Endometrial microvascular endothelial cells (primary cell): ENCODE results near the gene HAUS7. TPM values are rescaled to one million over a fixed set of nuclear protein-coding genes. Genes with fewer than 3 reads are reported as not detected.

Source experiments
- in situ Hi-C: cut with HindIII; loops from 2 replicates; pipeline ENCODE4 v1.10.0; 2017; ENCODE audit warnings: low sequenced_read_pairs, low pct_unique_long_range_greater_than_20kb; ENCODE audit errors: inconsistent ontology term
- total RNA-seq: library from RNA; depleted of rRNA; stranded (reverse); fragments of >200 nt; gene quantifications from one replicate; pipeline ENCODE4 v1.2.3, GENCODE V29; 2015; ENCODE audit errors: inconsistent ontology term

Gene HAUS7
- total RNA-seq, 1 donor from 2014 or later: 39.3 TPM

DNA sequence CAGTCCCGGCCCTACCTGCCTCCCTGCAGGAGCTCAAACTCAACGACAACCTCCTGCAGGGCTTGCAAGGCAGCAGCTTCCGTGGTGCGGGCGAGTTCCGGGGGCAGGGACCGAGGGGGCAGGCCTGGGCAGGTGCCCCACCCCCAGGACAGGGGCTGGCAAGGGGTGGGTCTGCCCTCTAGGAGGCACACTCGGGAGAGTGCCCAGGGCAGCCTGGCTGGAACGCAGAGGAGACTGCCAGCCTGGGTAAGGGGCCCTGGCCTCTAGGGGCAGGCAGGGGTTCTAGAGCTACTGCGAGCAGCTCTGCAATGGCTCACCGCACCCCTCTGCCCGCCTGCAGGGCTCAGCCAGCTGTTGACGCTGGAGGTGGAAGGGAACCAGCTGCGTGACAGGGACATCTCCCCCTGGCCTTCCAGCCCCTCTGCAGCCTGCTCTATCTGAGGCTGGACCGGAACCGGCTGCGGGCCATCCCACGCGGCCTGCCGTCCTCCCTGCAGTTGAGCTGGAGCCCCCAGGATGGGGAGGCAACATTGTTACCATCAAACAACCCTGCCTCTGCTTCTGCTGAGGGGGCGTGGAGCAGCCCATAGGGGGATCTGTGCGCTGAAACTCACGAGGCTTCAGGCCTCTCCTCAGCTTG is 12.1 kb upstream of the HAUS7 start:
- in situ Hi-C loops: no loop called here

GRCh38 chrX:153481043-153481442 is 10.7 kb upstream of the HAUS7 start:
- in situ Hi-C loops: no loop called here

DNA sequence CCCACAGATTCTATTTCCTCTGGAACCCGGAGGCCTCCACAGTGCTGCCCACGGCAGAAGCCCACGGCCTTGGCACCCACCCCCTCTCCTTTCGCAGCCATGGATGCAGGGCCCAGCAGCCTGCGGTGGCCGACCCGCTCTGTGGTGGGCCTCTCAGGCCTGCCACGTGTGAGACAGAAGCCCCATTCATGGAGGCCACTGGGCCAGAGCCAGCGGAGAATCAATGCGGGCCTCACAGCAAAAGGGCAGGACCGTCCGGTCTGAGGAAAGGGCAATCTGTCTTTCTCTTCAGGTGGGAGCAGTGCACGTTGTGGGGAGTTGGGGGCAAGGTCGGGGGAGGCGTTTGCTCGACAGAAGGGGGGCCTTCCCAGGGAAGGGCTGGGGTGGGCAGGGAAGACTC is 8.4 kb upstream of the HAUS7 start:
- in situ Hi-C loops: no loop called here

GRCh38 chrX:153477901-153478300 is 7.5 kb upstream of the HAUS7 start:
- in situ Hi-C loops: no loop called here

GRCh38 chrX:153477364-153477857 is 7.0 kb upstream of the HAUS7 start:
- in situ Hi-C loops: no loop called here

- in situ Hi-C loops: no loop called here
Measured at GRCh38 chrX:153476666-153477363, 6.4 kb upstream of the HAUS7 start.

GRCh38 chrX:153475751-153476281 is 5.4 kb upstream of the HAUS7 start:
- in situ Hi-C loops: no loop called here

DNA sequence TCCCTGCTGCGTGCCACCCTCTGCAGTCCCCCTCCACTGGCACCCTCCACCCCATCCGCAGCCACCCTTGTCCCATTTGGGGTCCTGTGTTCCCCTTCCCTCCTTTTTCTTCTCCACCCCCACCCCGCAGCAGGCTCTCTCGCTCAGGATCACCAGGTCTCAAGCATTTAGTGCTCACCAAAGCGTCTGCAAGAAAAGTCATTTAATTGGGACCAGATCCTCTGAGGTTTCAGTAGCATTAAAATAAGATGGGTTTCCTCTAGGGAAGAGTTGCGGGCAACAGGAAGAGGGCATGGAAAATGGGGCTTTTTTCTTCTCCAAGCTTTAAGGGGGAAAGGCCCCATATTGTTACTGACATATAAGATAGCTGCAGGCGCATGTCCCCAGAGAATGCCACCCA is 4.9 kb upstream of the HAUS7 start:
- in situ Hi-C loops: no loop called here

DNA sequence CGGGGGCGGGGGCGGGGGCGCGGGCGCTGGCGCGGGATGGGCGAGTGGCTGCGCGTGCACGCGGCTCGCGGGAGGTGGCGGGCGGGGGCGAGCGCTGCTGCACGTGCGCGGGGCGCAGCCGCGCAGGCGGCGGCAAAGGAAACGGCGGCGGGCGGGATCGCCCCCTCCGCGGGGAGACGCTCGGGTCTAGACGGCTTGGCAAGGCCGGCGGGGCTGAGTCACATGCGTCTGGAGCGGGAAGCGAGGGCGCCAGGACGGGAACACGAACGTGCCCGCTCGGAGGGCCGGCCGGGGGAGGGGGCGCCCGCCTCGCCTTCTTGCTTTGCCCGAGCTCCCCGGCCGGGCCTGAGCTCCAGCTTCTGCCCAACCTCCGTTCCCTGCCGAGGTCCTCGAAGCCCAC is 4.3 kb upstream of the HAUS7 start:
- in situ Hi-C loops: no loop called here

DNA sequence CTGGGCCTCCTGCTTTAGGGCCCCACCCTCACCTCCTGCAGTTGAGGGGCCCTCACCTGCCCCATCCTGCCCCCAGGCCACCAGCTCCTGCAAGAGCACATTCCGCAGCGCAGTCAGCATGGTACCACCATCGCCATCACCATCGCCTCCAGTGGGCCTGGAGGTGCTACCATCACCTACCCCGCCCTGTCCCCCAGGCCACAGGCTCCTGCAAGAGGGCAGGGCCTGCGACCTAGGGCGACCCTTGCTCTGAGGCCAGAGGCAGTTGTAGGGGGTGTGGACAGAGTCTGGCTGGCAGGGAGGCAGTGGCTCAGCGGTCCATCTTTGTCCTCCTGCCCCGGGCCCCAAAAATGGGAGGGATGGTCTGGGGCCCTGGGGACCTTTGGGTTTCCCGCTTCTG is 3.9 kb upstream of the HAUS7 start:
- in situ Hi-C loops: no loop called here

- in situ Hi-C loops: no loop called here
Measured at GRCh38 chrX:153473126-153473525, 2.8 kb upstream of the HAUS7 start.

- in situ Hi-C loops: no loop called here
Measured at GRCh38 chrX:153471663-153472280, 1.4 kb upstream of the HAUS7 start.

DNA sequence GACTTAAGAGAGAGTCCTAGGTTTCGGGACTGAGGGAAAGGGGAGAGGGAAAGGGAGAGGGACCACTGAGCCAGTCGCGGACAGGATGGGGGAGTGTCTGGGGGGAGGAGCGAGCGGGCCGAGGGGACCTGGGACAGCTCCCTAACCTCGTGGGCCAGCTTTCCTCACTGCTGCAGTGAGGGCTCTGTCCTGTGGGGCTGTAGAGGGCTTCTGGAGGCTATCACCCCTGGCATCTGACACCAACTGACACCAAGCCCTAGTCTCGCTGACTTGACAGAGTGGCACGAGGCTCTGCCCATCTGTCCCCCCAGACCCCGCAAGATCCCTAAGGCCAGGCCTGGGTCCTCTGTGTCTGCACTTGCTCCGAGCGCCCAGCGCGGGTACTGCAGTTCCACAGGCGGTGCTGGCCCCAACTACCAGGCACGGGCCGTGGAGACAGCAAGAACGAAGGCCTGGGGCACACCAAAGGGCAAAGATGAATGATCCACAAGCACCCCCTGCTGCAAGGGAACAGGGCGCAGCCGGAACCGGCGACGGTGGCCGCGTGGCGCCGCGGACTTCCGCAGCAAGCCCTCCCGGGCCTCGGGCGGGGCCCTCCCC is 465 bp downstream of the HAUS7 start:
- in situ Hi-C loops: no loop called here

DNA sequence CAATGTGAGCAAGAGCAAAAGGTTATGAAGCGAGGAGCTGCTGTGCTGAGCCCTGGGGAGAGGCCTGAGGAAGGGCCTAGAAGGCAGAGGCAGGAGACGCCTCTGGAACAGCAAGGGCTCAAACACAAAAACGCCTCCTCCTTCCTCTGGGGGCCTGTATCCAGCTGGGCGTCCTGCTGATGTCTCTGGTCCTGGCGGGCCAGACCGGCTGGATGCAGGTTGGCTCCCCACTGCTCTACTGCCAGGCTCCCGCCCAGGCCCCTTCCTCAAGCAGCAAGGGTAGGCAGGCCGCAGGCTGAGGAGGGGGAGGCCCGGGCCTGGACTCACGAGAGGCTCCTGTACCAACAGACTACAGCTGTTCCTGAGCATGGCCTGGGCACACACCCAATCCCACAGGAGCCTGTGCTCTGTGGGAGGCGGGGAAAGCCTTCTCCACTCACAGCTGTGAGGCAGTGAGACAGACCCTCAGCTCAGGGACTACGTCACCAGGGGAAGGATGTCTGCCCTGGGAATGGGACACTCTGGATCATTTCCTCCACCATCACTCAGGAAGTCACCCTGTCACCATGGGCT is 2.3 kb downstream of the HAUS7 start:
- in situ Hi-C loops: no loop called here

- in situ Hi-C loops: no loop called here
Measured at GRCh38 chrX:153465691-153466380, 4.5 kb downstream of the HAUS7 start.

DNA sequence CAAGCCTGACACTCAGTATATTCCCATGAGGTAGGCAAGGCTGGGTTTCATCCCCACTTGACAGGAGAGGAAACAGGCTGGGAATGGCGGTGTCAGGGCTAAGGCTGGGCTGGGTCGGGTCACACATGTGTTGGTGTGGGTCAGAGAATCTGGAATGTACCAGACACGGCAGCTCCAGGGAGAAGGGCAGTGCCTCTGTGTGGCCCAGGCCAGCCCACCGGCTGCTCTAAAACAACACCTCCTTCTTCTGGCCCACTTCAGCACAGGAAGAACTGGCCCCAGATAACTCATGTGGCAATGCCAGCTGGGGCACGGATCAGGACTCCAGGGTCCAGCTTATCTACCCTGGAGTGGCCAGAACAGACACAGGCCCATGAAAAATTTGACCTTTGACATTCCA is 6.3 kb downstream of the HAUS7 start:
- in situ Hi-C loops: no loop called here

- in situ Hi-C loops: no loop called here
Measured at GRCh38 chrX:153463556-153463955, 6.8 kb downstream of the HAUS7 start.

DNA sequence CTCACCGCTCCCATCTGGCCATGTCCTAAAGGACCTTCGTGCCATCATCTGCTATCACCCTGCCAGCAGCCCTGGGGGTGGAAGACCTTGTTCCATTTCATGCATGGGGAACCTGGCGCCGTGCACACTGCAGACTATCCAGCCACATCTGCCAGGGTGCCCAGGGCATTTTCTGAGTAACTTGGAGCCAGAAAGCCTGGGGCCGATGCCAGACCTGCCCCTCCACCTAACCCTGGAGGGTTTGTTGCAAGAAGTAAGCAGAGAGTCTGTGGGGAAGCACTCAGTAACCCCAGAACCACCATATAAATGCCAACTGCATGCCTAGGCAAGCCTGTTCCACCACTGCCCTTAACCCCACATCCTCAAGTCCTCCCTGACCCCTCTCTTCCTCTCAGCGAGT is 7.3 kb downstream of the HAUS7 start:
- in situ Hi-C loops: no loop called here

GRCh38 chrX:153462291-153462690 is 8.1 kb downstream of the HAUS7 start:
- in situ Hi-C loops: no loop called here
